Measurements from ENCODE around the gene FGGY. TPM values are rescaled to one million over a fixed set of nuclear protein-coding genes. Genes with fewer than 3 reads are reported as not detected.

Gene FGGY
- total RNA-seq, 2 donors from 2014 or later: 12.2 to 17.4 TPM

GRCh38 chr1:59379371-59379728, 82.5 kb downstream of the FGGY start:
- peaks cover 11% of the 10 kb centered on the region for H3K4me1 ChIP-seq
- no peak overlapping the region for H3K4me3 ChIP-seq
- H3K27me3 ChIP-seq: no peaks in the 10 kb centered on the region
- intact Hi-C loops (cut with DNase I): no loop called here
- H3K27ac ChIP-seq: no peak overlapping the region
- no peak for TF ChIP-seq CTCF (IDR thresholded peaks at IDR 0.05)
- TF ChIP-seq POLR2A (IDR thresholded peaks at IDR 0.05): no peak
- no peaks in the 10 kb centered on the region for H3K36me3 ChIP-seq (replicated peaks in 1 of 2; ENCODE audit: insufficient read depth in 1 of 2, low read depth in 2 of 2)
- no peaks in the 10 kb centered on the region for H3K9me3 ChIP-seq
- ATAC-seq (no peak), DNase-seq (no peak)

- no peak for TF ChIP-seq CTCF (IDR thresholded peaks at IDR 0.05)
- no peak for TF ChIP-seq POLR2A (IDR thresholded peaks at IDR 0.05)
- DNase-seq (no peak), ATAC-seq (no peak)
- Histone ChIP-seq H3K9me3 (no peaks in the 10 kb centered on the region), H3K27me3 (no peaks in the 10 kb centered on the region), H3K4me3 (no peak overlapping the region), H3K4me1 (peaks cover 11% of the 10 kb centered on the region), H3K27ac (no peak overlapping the region), H3K36me3 (replicated peaks in 1 of 2; ENCODE audit: insufficient read depth in 1 of 2, low read depth in 2 of 2) (no peaks in the 10 kb centered on the region)
- intact Hi-C loops (cut with DNase I): no loop called here
- 56 to 62% methylated on average over 3 of the region's 3 CpGs for WGBS, 2 donors
These were observed 87.1 kb downstream of the FGGY start for GRCh38 chr1:59383963-59384362.

GRCh38 chr1:59384443-59384842, 87.5 kb downstream of the FGGY start:
- no peak for TF ChIP-seq CTCF (IDR thresholded peaks at IDR 0.05)
- TF ChIP-seq POLR2A (IDR thresholded peaks at IDR 0.05): no peak
- Histone ChIP-seq H3K4me3 (no peak overlapping the region), H3K27me3 (no peaks in the 10 kb centered on the region), H3K9me3 (no peaks in the 10 kb centered on the region), H3K4me1 (peaks cover 11% of the 10 kb centered on the region), H3K27ac (no peak overlapping the region), H3K36me3 (replicated peaks in 1 of 2; ENCODE audit: insufficient read depth in 1 of 2, low read depth in 2 of 2) (no peaks in the 10 kb centered on the region)
- ATAC-seq (no peak), DNase-seq (no peak)
- 58 to 76% methylated on average over 1 of the region's 1 CpG for WGBS, 2 donors
- intact Hi-C loops (cut with DNase I): no loop called here

- DNase-seq: no peak
- Histone ChIP-seq H3K4me3 (no peak overlapping the region), H3K9me3 (no peaks in the 10 kb centered on the region), H3K27ac (no peak overlapping the region), H3K36me3 (replicated peaks in 1 of 2; ENCODE audit: insufficient read depth in 1 of 2, low read depth in 2 of 2) (no peaks in the 10 kb centered on the region), H3K4me1 (peaks cover 24% of the 10 kb centered on the region), H3K27me3 (no peaks in the 10 kb centered on the region)
- no peak for TF ChIP-seq POLR2A (IDR thresholded peaks at IDR 0.05)
- no peak for TF ChIP-seq CTCF (IDR thresholded peaks at IDR 0.05)
- ATAC-seq: no peak
- 80 to 84% methylated on average over 3 of the region's 3 CpGs for WGBS, 2 donors
- intact Hi-C loops (cut with DNase I): no loop called here
These were observed 91.3 kb downstream of the FGGY start for GRCh38 chr1:59388191-59388590.

- H3K36me3 ChIP-seq (replicated peaks in 1 of 2; ENCODE audit: insufficient read depth in 1 of 2, low read depth in 2 of 2): no peaks in the 10 kb centered on the region
- no peak for TF ChIP-seq CTCF (IDR thresholded peaks at IDR 0.05)
- TF ChIP-seq POLR2A (IDR thresholded peaks at IDR 0.05): no peak
- peaks cover 29% of the 10 kb centered on the region for H3K4me1 ChIP-seq
- DNase-seq (no peak), ATAC-seq (no peak)
- H3K27me3 ChIP-seq: no peaks in the 10 kb centered on the region
- H3K27ac ChIP-seq: no peak overlapping the region
- no peaks in the 10 kb centered on the region for H3K9me3 ChIP-seq
- no peak overlapping the region for H3K4me3 ChIP-seq
- intact Hi-C loops (cut with DNase I): no loop called here
These were observed 93.0 kb downstream of the FGGY start for GRCh38 chr1:59389847-59390246.

Data from body of pancreas (tissue), 4 donors.